DMS114 treated with DMSO at 0.1 percent for 48 hours (cell line): ENCODE results near the gene GATA5.

Source experiments
- DNase-seq: peaks from one replicate; lab custom pipeline; 2025; ENCODE audit not compliant: unreplicated experiment; lab: John Stamatoyannopoulos, UW

GATA5 gene

GRCh38 chr20:62488470-62488869, 12.7 kb upstream of the GATA5 start:
- no peak for DNase-seq

GRCh38 chr20:62487561-62488354, 12.0 kb upstream of the GATA5 start:
- no peak for DNase-seq

- DNase-seq, result no peak
Observed at GRCh38 chr20:62487118-62487517, 11.3 kb upstream of the GATA5 start.

- no peak for DNase-seq
Observed at GRCh38 chr20:62486484-62486883, 10.7 kb upstream of the GATA5 start.

- DNase-seq, result no peak
Observed at GRCh38 chr20:62485701-62486089, 9.9 kb upstream of the GATA5 start.

GRCh38 chr20:62485062-62485700, 9.4 kb upstream of the GATA5 start:
- no peak for DNase-seq

- no peak for DNase-seq
Observed at GRCh38 chr20:62484478-62484877, 8.7 kb upstream of the GATA5 start.

- DNase-seq, result no peak
Observed at GRCh38 chr20:62483613-62484458, 8.0 kb upstream of the GATA5 start.

GRCh38 chr20:62482974-62483373, 7.2 kb upstream of the GATA5 start:
- DNase-seq, result no peak

GRCh38 chr20:62482146-62482809, 6.5 kb upstream of the GATA5 start:
- no peak for DNase-seq

- DNase-seq, result no peak
Observed at GRCh38 chr20:62481425-62482145, 5.8 kb upstream of the GATA5 start.

- DNase-seq, result no peak
Observed at GRCh38 chr20:62480318-62480717, 4.5 kb upstream of the GATA5 start.

GRCh38 chr20:62479656-62480055, 3.9 kb upstream of the GATA5 start:
- no peak for DNase-seq

GRCh38 chr20:62479156-62479555, 3.4 kb upstream of the GATA5 start:
- no peak for DNase-seq

GRCh38 chr20:62477669-62478455, 2.1 kb upstream of the GATA5 start:
- no peak for DNase-seq

- DNase-seq, result no peak
Observed at GRCh38 chr20:62476056-62476838, 452 bp upstream of the GATA5 start.

- no peak for DNase-seq
Observed at GRCh38 chr20:62475027-62475771, 596 bp downstream of the GATA5 start.

GRCh38 chr20:62474604-62475026, 1.2 kb downstream of the GATA5 start:
- no peak for DNase-seq
